GM23248 (cell line): Measurements from ENCODE around the gene FCN2. TPM values are rescaled to one million over a fixed set of nuclear protein-coding genes. Genes with fewer than 3 reads are reported as not detected.

ENCODE experiments used
- DNase-seq: peaks from one replicate; pipeline ENCODE4 v3.0.0-alpha.2; 2015
- H2AFZ ChIP-seq: fragments of 200-600 bp; sonication (generic); 2 replicates; pipeline ENCODE4 v1.6.1; 2016; ENCODE audit warnings: antibody characterized with exemption
- H3F3A ChIP-seq: fragments of 200-600 bp; sonication (generic); 2 replicates; pipeline ENCODE4 v1.6.1; 2016; ENCODE audit warnings: mild to moderate bottlenecking, antibody characterized with exemption, mixed run types; ENCODE audit not compliant: insufficient read depth
- H3K27ac ChIP-seq: fragments of 200-600 bp; sonication (generic); 2 replicates; pipeline ENCODE4 v1.5.1; 2016; ENCODE audit warnings: mild to moderate bottlenecking
- H3K27me3 ChIP-seq: fragments of 200-600 bp; sonication (generic); replicated peaks from 2 replicates; pipeline ENCODE4 v1.6.1; 2016; ENCODE audit warnings: mild to moderate bottlenecking; ENCODE audit not compliant: insufficient read depth
- H3K36me3 ChIP-seq: fragments of 200-600 bp; sonication (generic); 2 replicates; pipeline ENCODE4 v1.6.1; 2016; ENCODE audit warnings: low read depth, mild to moderate bottlenecking
- H3K4me1 ChIP-seq: fragments of 200-600 bp; sonication (generic); 2 replicates; pipeline ENCODE4 v1.6.1; 2016; ENCODE audit warnings: mild to moderate bottlenecking; ENCODE audit not compliant: insufficient read depth
- H3K4me2 ChIP-seq: fragments of 200-600 bp; sonication (generic); one replicate; pipeline ENCODE4 v1.6.1; 2016; ENCODE audit warnings: mild to moderate bottlenecking; ENCODE audit not compliant: unreplicated experiment
- H3K4me3 ChIP-seq: fragments of 200-600 bp; sonication (generic); 2 replicates; pipeline ENCODE4 v1.5.1; 2016; ENCODE audit warnings: mild to moderate bottlenecking
- H3K79me2 ChIP-seq: fragments of 200-600 bp; sonication (generic); 2 replicates; pipeline ENCODE4 v1.6.1; 2016; ENCODE audit warnings: mild to moderate bottlenecking; ENCODE audit not compliant: insufficient read depth
- H3K9ac ChIP-seq: fragments of 200-600 bp; sonication (generic); 2 replicates; pipeline ENCODE4 v1.6.1; 2016; ENCODE audit warnings: mild to moderate bottlenecking
- H3K9me2 ChIP-seq: fragments of 200-600 bp; sonication (generic); 2 replicates; pipeline ENCODE4 v1.6.1; 2016; ENCODE audit warnings: mixed run types, mild to moderate bottlenecking, moderate library complexity; ENCODE audit not compliant: insufficient read depth
- H3K9me3 ChIP-seq: fragments of 200-600 bp; sonication (generic); one replicate; pipeline ENCODE4 v1.6.1; 2017; ENCODE audit warnings: low read depth
- H4K20me1 ChIP-seq: fragments of 200-600 bp; sonication (generic); 2 replicates; pipeline ENCODE4 v1.6.0; 2016; ENCODE audit not compliant: insufficient read depth
- EZH2 ChIP-seq: fragments of 200-600 bp; sonication (generic); IDR thresholded peaks from 2 replicates; pipeline ENCODE4 v1.6.1; 2018; ENCODE audit warnings: antibody characterized with exemption, mild to moderate bottlenecking; ENCODE audit not compliant: insufficient read depth, poor library complexity, severe bottlenecking
- EZH2phosphoT487 ChIP-seq: fragments of 200-600 bp; sonication (generic); IDR thresholded peaks from 2 replicates; pipeline ENCODE4 v1.6.1; 2018; ENCODE audit warnings: antibody characterized with exemption, moderate library complexity, mild to moderate bottlenecking, low read depth; ENCODE audit not compliant: insufficient read depth
- WGBS, 2 experiments: methylation state at CpG; one replicate each; pipeline ENCODE4 v1.1.6; 2015 to 2017; ENCODE audit warnings: low lambda C conversion rate in 2 of 2, low coverage in 1 of 2; ENCODE audit errors: missing lambda C conversion rate in 2 of 2; 5-methylcytosine and 5-hydroxymethylcytosine counted together
- in situ Hi-C: fragments of 300-500 bp; cut with MboI; formaldehyde crosslinking; loops from 2 replicates; pipeline ENCODE4 v1.15.0; 2020
- polyA plus RNA-seq: library from polyadenylated mRNA; unstranded; fragments of >200 nt; fragmentation: Nextera tagmentation; extraction: Ambion mirVana; gene quantifications from 2 replicates; pipeline ENCODE4 v1.2.1, GENCODE V29; 2016
- total RNA-seq: library from RNA; depleted of rRNA; stranded (reverse); fragments of >200 nt; shearing (Covaris generic); gene quantifications from 2 replicates; pipeline ENCODE4 v1.2.3, GENCODE V29; 2014

The FCN2 gene
- total and polyA plus RNA-seq, 2 experiments from 2014 or later = not detected

DNA sequence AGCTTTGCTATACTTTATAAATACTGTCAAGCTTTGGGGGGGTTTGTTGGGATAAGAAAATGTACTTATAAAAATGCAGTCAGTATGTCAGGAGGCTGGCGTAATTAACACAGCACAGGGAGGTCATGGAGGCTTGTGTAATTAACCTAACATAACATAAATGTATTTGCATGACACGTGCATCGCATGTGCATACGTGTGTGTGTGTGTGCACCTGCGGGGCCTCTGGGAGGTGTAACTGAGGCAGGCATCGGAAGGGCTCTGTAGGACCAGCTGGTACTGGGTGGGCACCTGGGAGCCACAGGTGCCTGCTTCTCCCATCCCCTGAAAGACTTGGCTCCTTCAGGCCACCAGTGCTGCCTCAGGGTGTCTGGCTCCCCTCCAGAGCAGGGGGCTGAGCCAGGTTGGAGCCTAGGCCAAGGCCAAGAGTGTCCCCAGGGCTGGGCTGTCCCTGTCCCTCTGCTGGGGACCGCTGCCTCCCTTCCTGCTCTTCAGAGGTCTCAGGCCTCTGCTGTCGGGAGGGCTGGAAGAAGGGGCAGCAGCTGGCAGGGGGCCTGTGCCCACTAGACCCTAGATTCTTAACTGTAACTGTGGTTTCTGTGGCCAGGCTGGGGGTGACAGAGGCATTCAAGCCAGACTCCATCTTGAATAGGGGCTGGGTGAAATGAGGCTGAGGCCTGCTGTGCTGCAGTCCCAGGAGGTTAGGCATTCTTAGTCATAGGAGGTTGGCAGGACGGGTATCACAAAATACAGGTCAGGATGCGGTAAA, 9.0 kb downstream of the FCN2 start:
- no peaks in the 10 kb centered on the region for H3K36me3 ChIP-seq
- H3K9me3 ChIP-seq = no peaks in the 10 kb centered on the region
- no peaks in the 10 kb centered on the region for H3K4me1 ChIP-seq
- WGBS, 2 experiments = 67 to 70% methylated on average over 10 of the region's 10 CpGs
- no peaks in the 10 kb centered on the region for H3K79me2 ChIP-seq
- no peak overlapping the region for H3K4me2 ChIP-seq
- no peak overlapping the region for H3K4me3 ChIP-seq
- no peak for TF ChIP-seq EZH2
- no peak for TF ChIP-seq EZH2phosphoT487
- no peak overlapping the region for H3K27ac ChIP-seq
- H4K20me1 ChIP-seq = no peaks in the 10 kb centered on the region
- H3F3A ChIP-seq = no peaks in the 10 kb centered on the region
- no peak for DNase-seq
- 0 out of 2 replicates have a peak, but pooled peaks cover 5% of the 10 kb centered on the region for H3K27me3 ChIP-seq
- no peaks in the 10 kb centered on the region for H3K9me2 ChIP-seq
- no peak overlapping the region for H3K9ac ChIP-seq
- in situ Hi-C loops = no loop called here
- no peak overlapping the region for H2AFZ ChIP-seq

- in situ Hi-C loops = no loop called here
- H3K4me1 ChIP-seq = no peaks in the 10 kb centered on the region
- DNase-seq = no peak
- no peak overlapping the region for H3K9ac ChIP-seq
- no peaks in the 10 kb centered on the region for H3K36me3 ChIP-seq
- no peaks in the 10 kb centered on the region for H4K20me1 ChIP-seq
- WGBS, 2 experiments = 77 to 80% methylated on average over 5 of the region's 5 CpGs
- H3K79me2 ChIP-seq = no peaks in the 10 kb centered on the region
- no peaks in the 10 kb centered on the region for H3K9me2 ChIP-seq
- H2AFZ ChIP-seq = no peak overlapping the region
- no peak for TF ChIP-seq EZH2phosphoT487
- no peak for TF ChIP-seq EZH2
- H3K4me2 ChIP-seq = no peak overlapping the region
- H3K27me3 ChIP-seq = 0 out of 2 replicates have a peak, but pooled peaks cover 5% of the 10 kb centered on the region
- H3K4me3 ChIP-seq = no peak overlapping the region
- no peak overlapping the region for H3K27ac ChIP-seq
- no peaks in the 10 kb centered on the region for H3F3A ChIP-seq
- no peaks in the 10 kb centered on the region for H3K9me3 ChIP-seq
Measured at GRCh38 chr9:134890155-134890495, 9.5 kb downstream of the FCN2 start.

GRCh38 chr9:134891053-134891452, 10.4 kb downstream of the FCN2 start:
- Histone ChIP-seq H3K27ac (no peak overlapping the region), H3K36me3 (no peaks in the 10 kb centered on the region), H3K4me1 (no peaks in the 10 kb centered on the region), H3K9ac (no peak overlapping the region), H3K9me2 (no peaks in the 10 kb centered on the region), H3K9me3 (no peaks in the 10 kb centered on the region), H3K4me3 (no peak overlapping the region), H3K27me3 (0 out of 2 replicates have a peak, but pooled peaks cover 5% of the 10 kb centered on the region), H2AFZ (no peak overlapping the region), H4K20me1 (no peaks in the 10 kb centered on the region), H3K4me2 (no peak overlapping the region), H3F3A (no peaks in the 10 kb centered on the region), H3K79me2 (no peaks in the 10 kb centered on the region)
- 68 to 74% methylated on average over 8 of the region's 8 CpGs for WGBS, 2 experiments
- DNase-seq = peak; percentile 14
- in situ Hi-C loops = no loop called here
- no peak for TF ChIP-seq EZH2phosphoT487
- no peak for TF ChIP-seq EZH2

- Histone ChIP-seq H3K4me3 (no peak overlapping the region), H3K27ac (no peak overlapping the region), H3F3A (no peaks in the 10 kb centered on the region), H3K9me2 (no peaks in the 10 kb centered on the region), H3K4me2 (no peak overlapping the region), H3K4me1 (no peaks in the 10 kb centered on the region), H3K79me2 (no peaks in the 10 kb centered on the region), H3K36me3 (no peaks in the 10 kb centered on the region), H3K27me3 (0 out of 2 replicates have a peak, but pooled peaks cover 5% of the 10 kb centered on the region), H3K9ac (no peak overlapping the region), H3K9me3 (no peaks in the 10 kb centered on the region), H4K20me1 (no peaks in the 10 kb centered on the region), H2AFZ (no peak overlapping the region)
- TF ChIP-seq EZH2phosphoT487 (no peak), EZH2 (no peak)
- DNase-seq = no peak
- in situ Hi-C loops = no loop called here
- 35 to 42% methylated on average over 5 of the region's 5 CpGs for WGBS, 2 experiments
Measured at GRCh38 chr9:134891713-134892112, 11.1 kb downstream of the FCN2 start.
